GM12801 (cell line): ENCODE results near the gene LRP1-AS.

Experiments
- CTCF ChIP-seq: IDR thresholded peaks from one replicate; pipeline ENCODE4 v1.5.1; 2011; ENCODE audit warnings: control low read depth; ENCODE audit not compliant: insufficient read length; ENCODE audit errors: extremely low read depth

LRP1-AS gene

GRCh38 chr12:57166971-57167371 lies 19.6 kb upstream of the LRP1-AS start:
- TF ChIP-seq CTCF: no peak

- no peak for TF ChIP-seq CTCF
These were observed 18.3 kb upstream of the LRP1-AS start for GRCh38 chr12:57165741-57166140.

DNA sequence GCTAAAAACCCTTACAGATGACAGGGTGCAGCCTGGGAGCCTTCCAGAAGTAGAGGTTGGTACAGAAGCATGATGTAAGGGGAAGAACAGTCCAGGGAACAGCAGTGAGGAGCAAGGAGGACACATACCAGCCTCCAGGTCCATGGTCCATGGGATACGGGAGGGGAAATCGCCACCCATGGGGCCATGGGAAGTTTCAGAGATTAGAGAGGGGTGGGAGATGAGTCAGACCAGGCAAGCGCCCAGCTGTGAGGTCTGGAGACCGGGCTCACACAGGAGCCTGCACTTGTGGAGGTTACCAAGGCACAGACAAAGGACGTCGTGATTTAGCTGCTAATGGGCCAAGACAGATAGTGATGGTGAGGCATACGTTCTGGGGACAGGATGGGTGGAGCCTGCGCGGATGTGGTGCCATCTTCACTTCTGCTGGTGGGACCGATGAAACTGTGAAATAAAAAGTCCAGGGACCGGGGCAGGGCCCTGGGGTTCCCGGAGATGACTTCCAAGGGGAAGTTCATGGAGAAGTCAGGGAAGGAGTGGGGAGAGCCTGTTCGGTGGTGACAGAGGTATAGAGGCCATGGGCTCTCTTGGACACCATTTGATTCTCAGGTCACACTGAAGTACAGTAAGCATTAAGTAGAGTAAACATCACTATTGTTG lies 17.7 kb upstream of the LRP1-AS start:
- no peak for TF ChIP-seq CTCF

GRCh38 chr12:57164454-57164853 lies 17.0 kb upstream of the LRP1-AS start:
- TF ChIP-seq CTCF: no peak

DNA sequence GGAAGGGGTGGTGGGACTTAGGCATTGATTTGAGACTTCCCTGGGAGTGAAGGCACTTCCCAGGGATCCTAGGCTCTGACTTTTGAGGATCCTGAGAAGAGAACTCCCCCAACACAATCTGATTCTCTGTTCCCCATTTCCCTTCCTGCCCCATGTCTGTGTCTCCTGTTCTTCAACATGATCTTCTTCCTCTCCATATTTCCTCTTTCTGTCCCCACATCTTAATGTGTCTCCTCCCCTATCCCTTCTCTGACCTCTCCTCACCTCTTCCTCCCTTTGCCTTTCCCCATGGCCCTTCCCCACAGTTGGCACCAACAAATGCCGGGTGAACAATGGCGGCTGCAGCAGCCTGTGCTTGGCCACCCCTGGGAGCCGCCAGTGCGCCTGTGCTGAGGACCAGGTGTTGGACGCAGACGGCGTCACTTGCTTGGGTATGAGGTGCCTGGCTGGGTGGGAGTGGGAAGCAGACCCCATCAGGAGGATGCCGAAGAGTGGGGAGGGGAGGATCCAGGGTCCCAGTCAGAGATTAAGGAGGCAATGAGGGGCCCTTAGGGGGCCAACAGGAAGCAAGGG lies 15.2 kb upstream of the LRP1-AS start:
- no peak for TF ChIP-seq CTCF

DNA sequence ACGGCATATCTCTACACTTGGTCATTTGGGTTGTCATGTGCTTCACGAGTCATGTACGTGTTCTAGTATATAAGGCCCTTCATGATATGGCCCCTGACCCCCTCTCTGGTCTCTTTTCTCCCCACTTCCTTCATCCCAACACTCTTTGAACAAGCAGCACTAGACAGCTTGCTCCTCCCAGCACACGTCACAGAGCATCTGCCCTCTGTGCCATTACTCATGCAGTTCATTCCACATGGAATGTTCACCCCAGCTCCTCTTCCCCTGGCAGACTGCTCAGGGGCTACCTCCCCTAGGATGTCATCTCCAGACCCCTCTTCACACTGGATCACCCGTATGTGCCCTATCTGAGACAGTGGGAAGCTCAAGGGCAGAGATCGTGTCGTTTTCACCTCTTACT lies 14.1 kb upstream of the LRP1-AS start:
- TF ChIP-seq CTCF: no peak

- TF ChIP-seq CTCF: no peak
These were observed 13.3 kb upstream of the LRP1-AS start for GRCh38 chr12:57160741-57161140.
